H1 (cell line): ENCODE results near the gene TRDMT1. TPM values are rescaled to one million over a fixed set of nuclear protein-coding genes. Genes with fewer than 3 reads are reported as not detected.

Source experiments
- CTCF ChIA-PET: fragments of 300-600 bp; sonication (Branson Sonifier 250); formaldehyde crosslinking; loops from one replicate; lab custom pipeline; 2021; ENCODE audit not compliant: partially characterized antibody; lab: Charles Lee
- POLR2A ChIA-PET: fragments of 300-600 bp; sonication (Branson Sonifier 250); formaldehyde crosslinking; loops from one replicate; lab custom pipeline; 2021; ENCODE audit warnings: inconsistent platforms; ENCODE audit not compliant: partially characterized antibody; lab: Charles Lee
- DNase-seq, 2 experiments: peaks; one replicate each; pipeline versions ENCODE4 v3.0.0 to v3.0.0-alpha.2; 2010 to 2022; ENCODE audit warnings: low spot score in 2 of 2, low read depth in 1 of 2, mixed read lengths in 1 of 2
- FAIRE-seq: peaks from 2 replicates; lab custom pipeline; 2011; peaks lifted over from hg19 to GRCh38; lab: Jason Lieb, UNC
- H2AFZ ChIP-seq: 2 replicates; pipeline ENCODE4 v1.8.1; 2012; ENCODE audit warnings: low read length, inconsistent platforms
- H2AK5ac ChIP-seq: 2 replicates; pipeline ENCODE4 v1.6.1; 2013; ENCODE audit warnings: low read depth, low read length
- H2BK120ac ChIP-seq: replicated peaks from 2 replicates; pipeline ENCODE3; 2013; ENCODE audit warnings: low read depth, low read length, inconsistent platforms
- H2BK12ac ChIP-seq: 2 replicates; pipeline ENCODE4 v1.6.1; 2013; ENCODE audit warnings: low read depth, low read length
- H2BK15ac ChIP-seq: 2 replicates; pipeline ENCODE4 v1.6.1; 2013; ENCODE audit warnings: low read length
- H2BK20ac ChIP-seq: 2 replicates; pipeline ENCODE4 v1.6.1; 2013; ENCODE audit warnings: low read length
- H2BK5ac ChIP-seq: 2 replicates; pipeline ENCODE4 v1.6.1; 2013; ENCODE audit warnings: low read depth, low read length
- H3K14ac ChIP-seq: 2 replicates; pipeline ENCODE4 v1.6.1; 2013; ENCODE audit warnings: inconsistent platforms; ENCODE audit not compliant: insufficient read length
- H3K18ac ChIP-seq: 2 replicates; pipeline ENCODE4 v1.6.1; 2013; ENCODE audit warnings: low read length; ENCODE audit errors: extremely low read depth
- H3K23ac ChIP-seq: 2 replicates; pipeline ENCODE4 v1.6.1; 2013; ENCODE audit warnings: inconsistent platforms; ENCODE audit not compliant: insufficient read length
- H3K23me2 ChIP-seq: 2 replicates; pipeline ENCODE4 v1.6.1; 2013; ENCODE audit warnings: low read depth, low read length
- H3K27ac ChIP-seq: 2 replicates; pipeline ENCODE4 v1.6.1; 2011; ENCODE audit warnings: low read depth, low read length, inconsistent platforms
- H3K27me3 ChIP-seq, 4 experiments: replicated peaks in 1 of 4; 1 replicate in 1 of 4; 2 replicates in 3 of 4; pipeline versions ENCODE4 v1.6.1 to v1.8.1; 2011 to 2013; ENCODE audit warnings: low read length in 3 of 4, mild to moderate bottlenecking in 3 of 4, inconsistent platforms in 2 of 4, mixed read lengths in 2 of 4, moderate library complexity in 1 of 4; ENCODE audit not compliant: control insufficient read depth in 3 of 4, insufficient read depth in 3 of 4; ENCODE audit errors: extremely low read depth in 1 of 4
- H3K36me3 ChIP-seq, 4 experiments: 2 replicates each; pipeline versions ENCODE4 v1.6.1 to v1.8.1; 2011 to 2013; ENCODE audit warnings: mild to moderate bottlenecking in 4 of 4, low read length in 3 of 4, moderate library complexity in 2 of 4, control low read depth in 1 of 4, inconsistent platforms in 1 of 4; ENCODE audit not compliant: insufficient read depth in 4 of 4, control insufficient read depth in 2 of 4
- H3K4ac ChIP-seq: replicated peaks from 2 replicates; pipeline ENCODE3; 2013; ENCODE audit warnings: low read length, low read depth, mixed read lengths, inconsistent platforms; ENCODE audit not compliant: insufficient read length
- H3K4me1 ChIP-seq, 4 experiments: replicated peaks in 1 of 4; 1 replicate in 1 of 4; 2 replicates in 3 of 4; pipeline versions ENCODE4 v1.6.1 to v1.8.1; 2011 to 2013; ENCODE audit warnings: low read length in 3 of 4, inconsistent platforms in 2 of 4, mixed read lengths in 1 of 4; ENCODE audit not compliant: insufficient read depth in 4 of 4, control insufficient read depth in 3 of 4
- H3K4me2 ChIP-seq, 2 experiments: 2 replicates each; pipeline versions ENCODE4 v1.6.1 to v1.8.1; 2011 to 2013; ENCODE audit warnings: low read depth in 2 of 2, low read length in 2 of 2, control low read depth in 1 of 2, inconsistent platforms in 1 of 2, mild to moderate bottlenecking in 1 of 2; ENCODE audit not compliant: insufficient read depth in 1 of 2
- H3K4me3 ChIP-seq, 4 experiments: fragments of 200-600, 300-600 bp in 1 of 4; sonication (generic), shearing (Covaris generic), sonication (Bioruptor Twin) in 1 of 4; 2 replicates each; pipeline versions ENCODE4 v1.5.1 to v1.8.1; 2011 to 2016; ENCODE audit warnings: low read length in 4 of 4, low read depth in 3 of 4, control low read depth in 2 of 4, inconsistent platforms in 2 of 4, mild to moderate bottlenecking in 2 of 4, mixed read lengths in 1 of 4, moderate library complexity in 1 of 4; ENCODE audit not compliant: insufficient read depth in 2 of 4; ENCODE audit errors: extremely low read depth in 1 of 4
- H3K56ac ChIP-seq: replicated peaks from 2 replicates; pipeline ENCODE3; 2013; ENCODE audit warnings: low read depth, mild to moderate bottlenecking, mixed read lengths, low read length, inconsistent platforms; ENCODE audit not compliant: insufficient read length
- H3K79me1 ChIP-seq: 2 replicates; pipeline ENCODE4 v1.6.1; 2013; ENCODE audit warnings: low read depth, low read length, control low read depth
- H3K79me2 ChIP-seq, 2 experiments: 2 replicates each; pipeline versions ENCODE4 v1.6.1 to v1.8.1; 2012 to 2013; ENCODE audit warnings: low read length in 2 of 2, mild to moderate bottlenecking in 2 of 2, inconsistent platforms in 1 of 2; ENCODE audit not compliant: insufficient read depth in 2 of 2, control insufficient read depth in 1 of 2
- H3K9ac ChIP-seq, 4 experiments: replicated peaks in 1 of 4; 1 replicate in 1 of 4; 2 replicates in 3 of 4; pipeline versions ENCODE4 v1.6.1 to v1.8.1; 2011 to 2013; ENCODE audit warnings: low read depth in 3 of 4, low read length in 3 of 4, control low read depth in 2 of 4, mild to moderate bottlenecking in 2 of 4, moderate library complexity in 2 of 4, inconsistent platforms in 1 of 4; ENCODE audit errors: extremely low read depth in 1 of 4
- H3K9me3 ChIP-seq, 2 experiments: 2 replicates each; pipeline versions ENCODE4 v1.6.1 to v1.8.1; 2012 to 2013; ENCODE audit warnings: mild to moderate bottlenecking in 2 of 2, moderate library complexity in 2 of 2, control low read depth in 1 of 2, inconsistent platforms in 1 of 2, low read depth in 1 of 2, low read length in 1 of 2, mixed read lengths in 1 of 2; ENCODE audit not compliant: insufficient read depth in 2 of 2
- H4K20me1 ChIP-seq, 2 experiments: replicated peaks in 1 of 2; 2 replicates each; pipeline versions ENCODE3 to v1.8.1; 2011 to 2013; ENCODE audit warnings: inconsistent platforms in 2 of 2, low read length in 2 of 2, mild to moderate bottlenecking in 1 of 2; ENCODE audit not compliant: insufficient read depth in 2 of 2, control insufficient read depth in 1 of 2
- H4K5ac ChIP-seq: 2 replicates; pipeline ENCODE4 v1.6.1; 2013; ENCODE audit warnings: low read length, low read depth, mixed read lengths, inconsistent platforms; ENCODE audit not compliant: insufficient read length
- H4K8ac ChIP-seq: 2 replicates; pipeline ENCODE4 v1.8.0; 2013; ENCODE audit warnings: mild to moderate bottlenecking, moderate library complexity, low read length, inconsistent platforms; ENCODE audit not compliant: insufficient read depth; ENCODE audit errors: extremely low read depth
- H4K91ac ChIP-seq: replicated peaks from 2 replicates; pipeline ENCODE3; 2013; ENCODE audit warnings: low read length, mixed read lengths, inconsistent platforms; ENCODE audit not compliant: insufficient read length
- EGR1 ChIP-seq: IDR thresholded peaks from 2 replicates; pipeline ENCODE4 v1.6.1; 2011; ENCODE audit warnings: low read depth, low read length, borderline replicate concordance
- FOSL1 ChIP-seq: IDR thresholded peaks from 2 replicates; pipeline ENCODE4 v1.6.1; 2011; ENCODE audit warnings: mild to moderate bottlenecking, low read depth, low read length, moderate library complexity; ENCODE audit not compliant: insufficient read depth
- GABPA ChIP-seq: IDR thresholded peaks from 2 replicates; pipeline ENCODE4 v1.6.1; 2011; ENCODE audit warnings: mild to moderate bottlenecking, low read length, moderate library complexity, borderline replicate concordance; ENCODE audit not compliant: insufficient read depth
- KDM1A ChIP-seq: fragments of 200-600, 300-600 bp; sonication (generic); IDR thresholded peaks from 2 replicates; pipeline ENCODE4 v1.7.1; 2016; ENCODE audit warnings: mild to moderate bottlenecking, low read length, borderline replicate concordance
- MAFK ChIP-seq: IDR thresholded peaks from 2 replicates; pipeline ENCODE4 v1.6.1; 2012; ENCODE audit warnings: low read depth, mild to moderate bottlenecking, improper control_type of control experiment, low read length
- POLR2AphosphoS5 ChIP-seq: IDR thresholded peaks from 2 replicates; pipeline ENCODE4 v1.6.1; 2011; ENCODE audit warnings: low read depth, low read length
- RXRA ChIP-seq: IDR thresholded peaks from 2 replicates; pipeline ENCODE4 v1.6.1; 2011; ENCODE audit warnings: low read depth, mild to moderate bottlenecking, low read length, moderate library complexity; ENCODE audit not compliant: insufficient read depth
- SP4 ChIP-seq: IDR thresholded peaks from 2 replicates; pipeline ENCODE4 v1.6.1; 2012; ENCODE audit warnings: low read length, inconsistent platforms
- SUZ12 ChIP-seq: fragments of 200-600 bp; sonication (generic); IDR thresholded peaks from 2 replicates; pipeline ENCODE4 v1.6.1; 2012; ENCODE audit warnings: mild to moderate bottlenecking, inconsistent platforms, low read length, moderate library complexity, mixed read lengths
- TAF1 ChIP-seq: IDR thresholded peaks from 2 replicates; pipeline ENCODE4 v1.6.1; 2011; ENCODE audit warnings: mild to moderate bottlenecking, low read depth, low read length
- TEAD4 ChIP-seq: IDR thresholded peaks from 2 replicates; pipeline ENCODE4 v1.6.1; 2012; ENCODE audit warnings: low read depth, low read length, inconsistent platforms, mixed read lengths
- WGBS, 2 experiments: shearing (Covaris generic) in 1 of 2; methylation state at CpG; one replicate each; pipeline versions ENCODE4 v1.1.6 to v1.1.7; 2013 to 2015; ENCODE audit warnings: low lambda C conversion rate in 2 of 2, mixed read lengths in 2 of 2, inconsistent platforms in 1 of 2, low coverage in 1 of 2, missing lambda C conversion rate in 1 of 2; ENCODE audit not compliant: insufficient replicate concordance in 2 of 2, insufficient coverage in 1 of 2, insufficient read length in 1 of 2; ENCODE audit errors: extremely low coverage in 1 of 2, missing lambda C conversion rate in 1 of 2; 5-methylcytosine and 5-hydroxymethylcytosine counted together
- polyA plus RNA-seq, 7 experiments: library from polyadenylated mRNA; depleted of rRNA in 3 of 7; stranded (reverse) in 5 of 7; unstranded in 2 of 7; fragments of >200 nt in 5 of 7; fragments of 200-250 nt in 2 of 7; gene quantifications; 1 replicate in 5 of 7; 2 replicates in 1 of 7; 4 replicates in 1 of 7; pipeline versions ENCODE4 v1.2.1 to v1.2.3, GENCODE V29; 2011 to 2013; ENCODE audit warnings: missing spikeins in 2 of 7, mixed read lengths in 2 of 7
- total RNA-seq: library from RNA; stranded (reverse); fragmentation: NEBNext Ultra II Directional; extraction: Animal tissue kit (Norgen Biotek cat#: 25700); gene quantifications from 2 replicates; pipeline ENCODE4 v1.2.1, GENCODE V29; 2021

Gene TRDMT1
- total and polyA plus RNA-seq, 2 of the 8 experiments (the other 6 are each of a cell fraction or from before 2014, with no cell fraction given): 7.4 to 21.4 TPM

- Histone ChIP-seq H3K27ac (no peak overlapping the region), H2BK120ac (no peak overlapping the region), H2AFZ (no peak overlapping the region), H3K23ac (no peak overlapping the region), H2BK15ac (no peak overlapping the region), H3K79me2 (peaks cover 0 to 84% of the 10 kb centered on the region in 2 experiments; a peak in 3 of 4 replicates), H3K23me2 (no peaks in the 10 kb centered on the region), H3K4me3 (no peak overlapping the region), H3K9me3 (no peaks in the 10 kb centered on the region), H4K5ac (no peak overlapping the region), H3K27me3 (no peaks in the 10 kb centered on the region), H2BK12ac (no peak overlapping the region), H3K4me2 (no peak overlapping the region), H3K14ac (no peak overlapping the region), H4K91ac (no peak overlapping the region), H3K9ac (no peak overlapping the region), H3K18ac (no peak overlapping the region), H3K4me1 (peaks cover 0 to 6% (median 0%) of the 10 kb centered on the region in 4 experiments; a peak in 1 of 7 replicates), H2AK5ac (no peak overlapping the region), H2BK5ac (no peak overlapping the region), H2BK20ac (no peak overlapping the region), H3K56ac (no peak overlapping the region), H4K8ac (no peak overlapping the region), H3K79me1 (0 out of 2 replicates have a peak, but pooled peaks cover 2% of the 10 kb centered on the region), H3K4ac (no peak overlapping the region), H4K20me1 (no peaks in the 10 kb centered on the region), H3K36me3 (no peaks in the 10 kb centered on the region)
- ChIA-PET POLR2A (interaction anchor here (2.2 kb wide), 1 partner anchor 11 kb away, joined by 12 read pairs; the partner anchor contains the start of gene TRDMT1), CTCF (interaction anchor here (1.9 kb wide), 1 partner anchor 40 kb away, joined by 6 read pairs; no protein-coding TSS in a partner anchor)
- 84% methylated on average over 2 of the region's 2 CpGs; no CpG with 5 or more reads in 1 of the 2 experiments for WGBS, 2 experiments
- DNase-seq: no peak
- TF ChIP-seq SP4 (no peak), SUZ12 (no peak), EGR1 (no peak), MAFK (no peak), KDM1A (no peak), FOSL1 (no peak), TEAD4 (no peak), POLR2AphosphoS5 (no peak), TAF1 (no peak), GABPA (no peak), RXRA (no peak)
- no peak for FAIRE-seq
Measured at GRCh38 chr10:17190602-17191001, 10.9 kb downstream of the TRDMT1 start.
